Lung (tissue), 12 donors: ENCODE data around the gene CDH4. TPM values are rescaled to one million over a fixed set of nuclear protein-coding genes. Genes with fewer than 3 reads are reported as not detected.

Experiments
- ATAC-seq: fragments of 200-7000 bp; cut with Tn5 transposase; one replicate; pipeline ENCODE4 v1.9.1; 2020; ENCODE audit warnings: moderate number of reproducible peaks; ENCODE audit not compliant: insufficient read depth, low FRiP score
- DNase-seq, 3 donors: peaks; one replicate each; pipeline ENCODE4 v3.0.0-alpha.2; 2013 to 2017
- H3K27ac ChIP-seq, 2 donors: one replicate each; pipeline ENCODE4 v1.5.1; 2013; ENCODE audit warnings: mild to moderate bottlenecking in 2 of 2, moderate library complexity in 2 of 2, control low read depth in 1 of 2, inconsistent platforms in 1 of 2, low read depth in 1 of 2, low read length in 1 of 2
- H3K27me3 ChIP-seq, 3 donors: one replicate each; pipeline ENCODE4 v1.5.1; 2013; ENCODE audit warnings: low read length in 2 of 3; ENCODE audit not compliant: control insufficient read depth in 3 of 3, insufficient read depth in 3 of 3
- H3K36me3 ChIP-seq, 4 donors: one replicate each; pipeline ENCODE4 v1.5.1; 2013; ENCODE audit warnings: low read length in 4 of 4, mild to moderate bottlenecking in 1 of 4, moderate library complexity in 1 of 4; ENCODE audit not compliant: control insufficient read depth in 4 of 4, insufficient read depth in 4 of 4
- H3K4me1 ChIP-seq, 5 donors: one replicate each; pipeline ENCODE4 v1.5.1; 2013; ENCODE audit warnings: low read length in 5 of 5, mild to moderate bottlenecking in 2 of 5, moderate library complexity in 1 of 5; ENCODE audit not compliant: control insufficient read depth in 5 of 5, insufficient read depth in 5 of 5
- H3K4me3 ChIP-seq: one replicate; pipeline ENCODE4 v1.5.1; 2013; ENCODE audit warnings: mild to moderate bottlenecking, control low read depth, moderate library complexity
- H3K9ac ChIP-seq, 2 donors: one replicate each; pipeline ENCODE4 v1.5.1; 2013; ENCODE audit warnings: low read length in 2 of 2, control low read depth in 1 of 2; ENCODE audit not compliant: insufficient read depth in 1 of 2
- H3K9me3 ChIP-seq, 4 donors: one replicate each; pipeline ENCODE4 v1.5.1; 2013; ENCODE audit warnings: low read length in 3 of 4, mild to moderate bottlenecking in 1 of 4, moderate library complexity in 1 of 4; ENCODE audit not compliant: control insufficient read depth in 4 of 4, insufficient read depth in 3 of 4
- WGBS, 2 donors: extraction: QIAGEN DNeasy Blood & Tissue Kit; methylation state at CpG; one replicate each; pipeline ENCODE4 v1.1.7; 2013; 5-methylcytosine and 5-hydroxymethylcytosine counted together
- polyA plus RNA-seq, 2 donors: library from polyadenylated mRNA; stranded (reverse); fragments of 200-250 nt; gene quantifications; one replicate each; pipeline ENCODE4 v1.2.1, GENCODE V29; 2013
- total RNA-seq, 2 donors: library from RNA; depleted of rRNA in 1 of 2; stranded (reverse); fragments of >200 nt in 1 of 2; gene quantifications; one replicate each; pipeline ENCODE4 v1.2.1, GENCODE V29; 2014 to 2021
- TF ChIP-seq, protein P1 (sequence below): IDR thresholded peaks from 2 replicates; pipeline ENCODE4 v1.5.1; 2012; ENCODE audit warnings: mild to moderate bottlenecking; ENCODE audit errors: control extremely low read depth, extremely low read depth
- donor health status: control.
- donor health status: control.
- donor health status: Bipolar disorder and iron deficiency.
- donor health status: healthy.
- donor health status: DM: yes; HTN: yes; CAD: no.

CDH4 gene
- total and polyA plus RNA-seq, 4 donors, result 0.10 to 2.1 (median 0.34) TPM

DNA sequence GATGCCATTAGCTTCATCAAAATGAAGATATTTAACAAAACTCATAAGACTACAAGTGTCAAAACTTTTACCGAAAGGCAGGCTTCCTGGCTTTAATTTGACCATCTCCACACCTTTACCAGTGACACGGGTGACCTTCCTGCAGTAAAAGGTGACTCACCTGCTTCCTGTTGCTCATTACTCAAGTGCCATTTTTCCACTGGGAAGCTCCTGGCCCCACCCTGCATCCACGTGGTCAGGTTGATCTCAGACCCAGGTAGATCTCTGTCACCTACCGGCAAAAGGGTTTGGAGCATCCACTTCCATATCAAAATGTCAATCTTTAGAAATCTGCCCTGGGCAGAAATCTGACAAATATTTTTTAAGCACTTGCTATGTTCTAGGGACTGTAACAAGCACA lies 31.9 kb upstream of the CDH4 start:
- Histone ChIP-seq H3K27me3 (peaks cover 0 to 13% (median 9%) of the 10 kb centered on the region in 3 donors), H3K4me3 (no peak overlapping the region), H3K27ac (no peak overlapping the region), H3K9me3 (peaks cover 0 to 3% (median 0%) of the 10 kb centered on the region in 4 donors), H3K36me3 (no peaks in the 10 kb centered on the region), H3K9ac (no peak overlapping the region), H3K4me1 (no peaks in the 10 kb centered on the region)
- DNase-seq, result no peak
- ATAC-seq, result no peak
- WGBS, 2 donors, result 73 to 74% methylated on average over 4 of the region's 4 CpGs
- TF ChIP-seq, protein P1, sequence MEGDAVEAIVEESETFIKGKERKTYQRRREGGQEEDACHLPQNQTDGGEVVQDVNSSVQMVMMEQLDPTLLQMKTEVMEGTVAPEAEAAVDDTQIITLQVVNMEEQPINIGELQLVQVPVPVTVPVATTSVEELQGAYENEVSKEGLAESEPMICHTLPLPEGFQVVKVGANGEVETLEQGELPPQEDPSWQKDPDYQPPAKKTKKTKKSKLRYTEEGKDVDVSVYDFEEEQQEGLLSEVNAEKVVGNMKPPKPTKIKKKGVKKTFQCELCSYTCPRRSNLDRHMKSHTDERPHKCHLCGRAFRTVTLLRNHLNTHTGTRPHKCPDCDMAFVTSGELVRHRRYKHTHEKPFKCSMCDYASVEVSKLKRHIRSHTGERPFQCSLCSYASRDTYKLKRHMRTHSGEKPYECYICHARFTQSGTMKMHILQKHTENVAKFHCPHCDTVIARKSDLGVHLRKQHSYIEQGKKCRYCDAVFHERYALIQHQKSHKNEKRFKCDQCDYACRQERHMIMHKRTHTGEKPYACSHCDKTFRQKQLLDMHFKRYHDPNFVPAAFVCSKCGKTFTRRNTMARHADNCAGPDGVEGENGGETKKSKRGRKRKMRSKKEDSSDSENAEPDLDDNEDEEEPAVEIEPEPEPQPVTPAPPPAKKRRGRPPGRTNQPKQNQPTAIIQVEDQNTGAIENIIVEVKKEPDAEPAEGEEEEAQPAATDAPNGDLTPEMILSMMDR, result no peak

- Histone ChIP-seq H3K27me3 (peaks cover 3 to 13% (median 9%) of the 10 kb centered on the region in 3 donors), H3K9ac (no peak overlapping the region), H3K4me3 (no peak overlapping the region), H3K4me1 (no peaks in the 10 kb centered on the region), H3K36me3 (no peaks in the 10 kb centered on the region), H3K27ac (no peak overlapping the region), H3K9me3 (peaks cover 0 to 6% (median 0%) of the 10 kb centered on the region in 4 donors)
- 83 to 85% methylated on average over 17 of the region's 17 CpGs for WGBS, 2 donors
- DNase-seq (no peak), ATAC-seq (no peak)
- TF ChIP-seq, protein P1, result no peak
Observed at GRCh38 chr20:61220626-61221325, 31.3 kb upstream of the CDH4 start.

DNA sequence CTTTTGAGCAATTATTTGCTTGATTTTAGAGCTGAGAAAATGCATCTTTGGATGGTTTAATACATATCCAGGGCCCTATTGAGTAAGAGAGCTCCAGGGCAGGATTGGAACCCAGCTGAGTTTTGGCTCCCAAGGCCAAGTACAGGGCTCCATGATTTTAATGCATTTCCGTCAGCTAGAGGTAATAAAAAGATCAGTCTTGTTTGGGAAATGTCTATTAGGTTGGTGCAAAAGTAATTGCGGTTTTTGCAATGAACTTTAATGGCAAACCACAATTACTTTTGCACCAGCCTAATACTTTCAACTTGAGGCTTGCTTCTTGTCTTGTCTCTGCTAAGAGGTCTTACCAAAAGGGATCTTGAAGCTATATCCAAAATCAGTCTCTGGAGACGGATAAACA lies 29.4 kb upstream of the CDH4 start:
- H3K9ac ChIP-seq, result no peak overlapping the region
- H3K4me3 ChIP-seq, result no peak overlapping the region
- no peak overlapping the region for H3K27ac ChIP-seq
- H3K4me1 ChIP-seq, result no peaks in the 10 kb centered on the region
- TF ChIP-seq, protein P1, result no peak
- peaks cover 3 to 16% (median 4%) of the 10 kb centered on the region in 3 donors for H3K27me3 ChIP-seq
- peaks cover 0 to 9% (median 0%) of the 10 kb centered on the region in 4 donors for H3K9me3 ChIP-seq
- DNase-seq, result no peak
- H3K36me3 ChIP-seq, result no peaks in the 10 kb centered on the region
- ATAC-seq, result no peak
- 85 to 91% methylated on average over 3 of the region's 3 CpGs for WGBS, 2 donors
